ENCODE data around the gene KRTAP19-7.

KRTAP19-7 gene

GRCh38 chr21:30561264-30561895 is at the start of gene KRTAP19-7:
KRTAP19-7 (minus strand) TSS chr21:30561314; CDS start chr21:30561289, 25 bp downstream.
- DNase-seq (ENCODE audit: low read depth in 2 of 2): no peak

- no peak for DNase-seq (ENCODE audit: low read depth in 2 of 2)
Observed at GRCh38 chr21:30605968-30606367, 44.9 kb upstream of the KRTAP19-7 start.

- DNase-seq (ENCODE audit: low read depth in 2 of 2): no peak
Observed at GRCh38 chr21:30600787-30601186, 39.7 kb upstream of the KRTAP19-7 start, which contains the start of gene KRTAP22-1. KRTAP22-1 (plus strand) TSS chr21:30601087.

GRCh38 chr21:30598802-30599201 is 37.7 kb upstream of the KRTAP19-7 start, which contains the start of gene KRTAP6-2:
KRTAP6-2 (minus strand) TSS chr21:30598902; CDS start chr21:30598874, 28 bp downstream.
- DNase-seq (ENCODE audit: low read depth in 2 of 2): no peak

- no peak for DNase-seq (ENCODE audit: low read depth in 2 of 2)
Observed at GRCh38 chr21:30592140-30592539, 31.0 kb upstream of the KRTAP19-7 start, which contains the start of gene KRTAP6-3. KRTAP6-3 (plus strand) TSS chr21:30592440; CDS start chr21:30592446, 6 bp downstream.

GRCh38 chr21:30590297-30590696 is 29.2 kb upstream of the KRTAP19-7 start, which contains the start of gene KRTAP22-2:
KRTAP22-2 (minus strand) TSS chr21:30590397.
- DNase-seq (ENCODE audit: low read depth in 2 of 2): no peak

- no peak for DNase-seq (ENCODE audit: low read depth in 2 of 2)
Observed at GRCh38 chr21:30582870-30583269, 21.8 kb upstream of the KRTAP19-7 start.

- DNase-seq (ENCODE audit: low read depth in 2 of 2): no peak
Observed at GRCh38 chr21:30580132-30580531, 19.0 kb upstream of the KRTAP19-7 start.

GRCh38 chr21:30579346-30579745 is 18.2 kb upstream of the KRTAP19-7 start:
- no peak for DNase-seq (ENCODE audit: low read depth in 2 of 2)

GRCh38 chr21:30577766-30578165 is 16.7 kb upstream of the KRTAP19-7 start:
- DNase-seq (ENCODE audit: low read depth in 2 of 2): no peak

GRCh38 chr21:30567617-30568016 is 6.5 kb upstream of the KRTAP19-7 start:
- DNase-seq (ENCODE audit: low read depth in 2 of 2): no peak

GRCh38 chr21:30563630-30564029 is 2.5 kb upstream of the KRTAP19-7 start:
- no peak for DNase-seq (ENCODE audit: low read depth in 2 of 2)

- no peak for DNase-seq (ENCODE audit: low read depth in 2 of 2)
Observed at GRCh38 chr21:30563072-30563471, 2.0 kb upstream of the KRTAP19-7 start.

- DNase-seq (ENCODE audit: low read depth in 2 of 2): no peak
Observed at GRCh38 chr21:30561957-30562356, 843 bp upstream of the KRTAP19-7 start.

- no peak for DNase-seq (ENCODE audit: low read depth in 2 of 2)
Observed at GRCh38 chr21:30555095-30555494, 6.0 kb downstream of the KRTAP19-7 start.

- DNase-seq (ENCODE audit: low read depth in 2 of 2): no peak
Observed at GRCh38 chr21:30552782-30553181, 8.3 kb downstream of the KRTAP19-7 start.

- DNase-seq (ENCODE audit: low read depth in 2 of 2): no peak
Observed at GRCh38 chr21:30541764-30542163, 19.4 kb downstream of the KRTAP19-7 start, which contains the start of gene KRTAP19-6. KRTAP19-6 (minus strand) TSS chr21:30541864; CDS start chr21:30541833, 31 bp downstream.

GRCh38 chr21:30518876-30519275 is 42.2 kb downstream of the KRTAP19-7 start:
- no peak for DNase-seq (ENCODE audit: low read depth in 2 of 2)

- DNase-seq (ENCODE audit: low read depth in 2 of 2): no peak
Observed at GRCh38 chr21:30515681-30516080, 45.4 kb downstream of the KRTAP19-7 start.

All from activated CD8-positive, alpha-beta memory T cell treated with anti-CD3 and anti-CD28 coated beads for 4 hours (primary cell).